ENCODE measurements around the gene CCHCR1.

DNA sequence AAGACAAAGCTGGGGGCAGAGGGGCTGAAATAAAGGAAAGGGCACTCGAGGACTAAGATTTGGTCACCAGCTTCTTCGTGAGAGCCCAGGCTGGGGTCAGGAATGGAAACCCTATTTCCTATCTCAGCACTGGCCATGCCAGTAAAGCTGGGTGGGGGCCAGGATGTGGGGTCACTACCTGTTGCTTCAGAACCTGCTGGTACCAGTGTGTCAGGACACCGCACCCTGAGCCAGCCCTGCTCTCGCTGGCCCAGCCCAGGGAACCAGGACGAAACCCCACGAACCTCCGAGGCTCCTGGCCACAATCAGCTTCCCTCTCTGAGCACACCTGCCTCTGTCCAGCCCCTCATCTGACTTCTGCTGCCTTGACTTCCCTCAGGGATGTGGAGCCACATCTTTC is 39.4 kb downstream of the CCHCR1 start:
- TF ChIP-seq FOXM1 (IDR thresholded peaks at IDR 0.05; ENCODE audit: borderline replicate concordance) = no peak
- no peak for TF ChIP-seq HDGF (IDR thresholded peaks at IDR 0.05; ENCODE audit: borderline replicate concordance)
- TF ChIP-seq FOXK2 (IDR thresholded peaks at IDR 0.05) = no peak
- TF ChIP-seq LEF1 (IDR thresholded peaks at IDR 0.05; ENCODE audit: borderline replicate concordance) = no peak
- no peak for TF ChIP-seq SP1 (IDR thresholded peaks at IDR 0.05)
- no peak for TF ChIP-seq NFRKB (IDR thresholded peaks at IDR 0.05)
- TF ChIP-seq, protein P1, sequence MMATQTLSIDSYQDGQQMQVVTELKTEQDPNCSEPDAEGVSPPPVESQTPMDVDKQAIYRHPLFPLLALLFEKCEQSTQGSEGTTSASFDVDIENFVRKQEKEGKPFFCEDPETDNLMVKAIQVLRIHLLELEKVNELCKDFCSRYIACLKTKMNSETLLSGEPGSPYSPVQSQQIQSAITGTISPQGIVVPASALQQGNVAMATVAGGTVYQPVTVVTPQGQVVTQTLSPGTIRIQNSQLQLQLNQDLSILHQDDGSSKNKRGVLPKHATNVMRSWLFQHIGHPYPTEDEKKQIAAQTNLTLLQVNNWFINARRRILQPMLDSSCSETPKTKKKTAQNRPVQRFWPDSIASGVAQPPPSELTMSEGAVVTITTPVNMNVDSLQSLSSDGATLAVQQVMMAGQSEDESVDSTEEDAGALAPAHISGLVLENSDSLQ (IDR thresholded peaks at IDR 0.05) = no peak
- no peak for TF ChIP-seq ARNT (IDR thresholded peaks at IDR 0.05)

Measured in HEK293T (cell line).